ENCODE data around the gene AKT3.
"Not testable (repeated sequence)": the region's sequence is repeated elsewhere in the genome, so short reads cannot be mapped to it uniquely, and the experiment has no call there.

Gene AKT3

DNA sequence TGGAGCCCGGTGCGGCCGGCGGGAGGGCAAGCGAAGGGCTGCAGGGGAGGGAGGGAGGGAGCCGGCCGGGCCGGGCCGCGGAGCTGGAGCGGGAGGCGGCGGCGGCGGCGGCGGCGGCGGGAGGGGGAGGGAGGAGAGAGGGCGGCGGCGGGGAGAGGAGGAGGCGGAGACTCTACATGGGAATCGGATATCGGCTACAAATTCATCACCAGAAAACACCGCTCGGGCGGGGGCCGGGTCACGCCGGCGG, at the start of gene AKT3:
AKT3 (minus strand) TSS at position 42 of the 250 bp plus-strand sequence. CDS start 7,073 bp downstream, outside the sequence.
- no peak for DNase-seq

DNA sequence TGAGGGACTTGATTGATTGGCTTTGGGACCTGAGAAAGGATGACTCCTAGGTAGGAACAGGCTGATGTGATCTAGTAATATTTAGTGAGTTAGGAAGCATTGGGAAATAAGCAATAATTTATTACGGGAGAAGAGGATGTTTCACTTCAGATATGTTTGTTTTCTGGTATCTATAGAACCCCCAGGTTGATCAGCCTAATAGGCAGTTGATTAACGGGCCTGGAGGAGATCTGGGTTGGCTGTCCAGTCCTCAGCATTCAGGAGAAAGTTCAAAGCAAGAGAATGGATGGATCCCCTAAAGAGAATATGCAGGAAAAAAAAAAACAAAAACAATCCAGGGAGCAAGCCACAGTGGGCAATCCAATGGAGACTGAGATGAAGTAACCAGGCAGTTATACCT, 48.2 kb upstream of the AKT3 start:
- no peak for DNase-seq

DNA sequence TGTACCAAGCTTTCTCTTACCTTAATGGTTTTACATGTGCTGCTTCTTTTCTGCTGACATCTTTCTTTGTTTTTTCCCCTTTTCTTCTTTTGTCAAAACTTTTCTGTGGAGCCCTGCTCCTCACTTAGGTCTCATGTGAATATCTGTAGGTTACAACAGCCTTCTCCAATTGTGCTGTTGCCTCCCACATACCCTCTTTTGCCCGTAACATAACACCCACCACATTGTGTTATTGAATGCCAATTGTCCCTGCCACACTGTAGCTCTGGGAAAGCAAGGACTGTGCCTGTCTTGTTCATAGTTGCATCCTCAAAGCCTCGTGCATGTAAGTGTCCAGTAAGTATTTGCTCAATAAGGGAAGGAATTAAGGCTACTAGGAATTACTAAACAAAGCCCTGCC, 46.3 kb upstream of the AKT3 start:
- DNase-seq, result no peak

DNA sequence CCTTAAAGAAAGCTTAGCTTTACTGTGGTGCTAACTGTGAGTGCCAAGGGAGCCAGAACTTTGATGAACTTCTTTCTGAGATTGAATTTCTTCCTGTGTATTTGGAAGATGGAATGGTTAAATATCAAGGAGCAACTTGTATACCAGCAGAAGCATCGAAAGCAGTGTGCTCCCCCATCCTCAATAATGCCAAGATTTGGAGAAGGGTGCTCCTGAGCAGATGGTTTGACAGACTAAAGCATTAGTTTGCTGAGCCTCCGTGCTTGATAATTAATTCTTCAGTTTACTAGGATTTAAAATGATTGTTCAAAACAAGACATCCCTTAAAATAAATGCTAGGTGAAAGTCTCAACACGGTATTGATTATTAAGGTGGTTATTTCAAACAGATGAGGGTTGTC, 42.4 kb upstream of the AKT3 start:
- no peak for DNase-seq

DNA sequence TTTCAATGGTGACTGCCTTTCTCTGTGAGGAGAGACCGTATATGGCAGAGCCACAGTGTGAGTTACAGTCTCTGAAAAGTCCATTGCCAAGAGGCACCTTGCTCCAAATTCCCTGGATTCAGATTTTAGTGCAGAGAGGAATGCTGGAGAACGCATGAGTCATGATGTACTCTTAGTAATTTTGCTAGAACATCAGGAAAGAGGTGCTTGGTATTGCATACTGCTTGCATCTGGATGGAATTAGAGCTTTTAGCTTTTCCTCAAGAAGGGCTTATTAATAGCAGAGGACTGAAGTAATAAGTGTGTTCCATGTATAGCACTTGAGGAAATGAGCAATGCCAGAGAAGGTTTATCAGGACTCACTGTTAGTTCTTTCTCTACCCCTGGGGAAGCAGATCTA, 40.5 kb upstream of the AKT3 start:
- DNase-seq, result no peak

DNA sequence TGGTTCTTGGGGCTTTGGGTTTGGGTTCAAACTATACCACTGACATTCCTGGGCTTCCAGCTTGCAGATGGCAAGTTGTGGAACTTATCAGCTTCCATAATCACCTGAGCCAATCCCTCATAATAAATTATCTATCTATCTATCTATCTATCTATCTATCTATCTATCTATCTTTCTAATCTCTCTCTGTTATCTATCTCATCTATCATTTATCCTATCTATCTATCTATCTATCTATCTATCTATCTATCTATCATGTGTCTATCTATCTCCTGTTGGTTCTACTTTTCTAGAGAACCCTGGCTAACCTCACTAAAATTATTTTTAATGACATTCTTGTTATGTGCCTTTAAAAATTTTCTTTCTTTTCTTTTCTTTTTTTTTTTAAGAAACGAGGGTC, 35.8 kb upstream of the AKT3 start:
- no peak for DNase-seq

DNA sequence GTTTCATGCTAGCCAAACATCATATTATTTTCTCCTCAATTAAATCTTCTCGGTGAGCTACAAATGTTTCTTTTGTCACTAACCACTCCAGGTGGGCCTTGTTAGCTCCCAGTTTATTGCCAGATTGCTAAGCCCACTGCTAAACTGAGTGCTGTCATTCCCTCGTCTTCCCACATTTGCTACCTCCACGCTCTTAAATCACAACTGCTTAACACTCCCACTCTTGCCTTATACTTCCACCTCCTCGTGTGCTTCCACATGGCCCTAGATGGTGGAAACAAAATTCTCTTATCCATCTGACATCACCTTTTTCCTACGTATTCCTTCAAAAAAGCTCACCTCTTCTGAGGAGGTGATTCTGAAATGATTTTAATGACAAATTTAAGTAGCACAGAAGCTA, 34.6 kb upstream of the AKT3 start:
- no peak for DNase-seq

DNA sequence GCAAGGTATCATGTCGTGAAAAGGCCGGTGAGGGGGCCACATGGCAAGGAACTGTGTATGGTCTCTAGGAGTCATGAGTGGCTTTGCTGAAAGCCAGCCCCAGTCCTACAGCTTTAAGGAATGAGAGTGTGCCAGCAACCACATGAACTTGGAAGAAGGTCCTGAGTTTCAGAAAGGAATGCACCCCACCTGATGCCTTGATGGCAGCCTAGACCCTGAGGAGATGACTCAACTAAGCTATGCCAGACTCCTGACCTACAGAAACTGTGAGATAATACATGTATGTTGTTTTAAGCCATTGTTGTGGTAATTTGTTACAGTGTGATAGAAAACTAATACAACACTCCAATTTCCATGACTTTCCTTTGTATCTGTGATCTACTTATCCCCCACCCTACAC, 33.5 kb upstream of the AKT3 start:
- DNase-seq, result no peak

DNA sequence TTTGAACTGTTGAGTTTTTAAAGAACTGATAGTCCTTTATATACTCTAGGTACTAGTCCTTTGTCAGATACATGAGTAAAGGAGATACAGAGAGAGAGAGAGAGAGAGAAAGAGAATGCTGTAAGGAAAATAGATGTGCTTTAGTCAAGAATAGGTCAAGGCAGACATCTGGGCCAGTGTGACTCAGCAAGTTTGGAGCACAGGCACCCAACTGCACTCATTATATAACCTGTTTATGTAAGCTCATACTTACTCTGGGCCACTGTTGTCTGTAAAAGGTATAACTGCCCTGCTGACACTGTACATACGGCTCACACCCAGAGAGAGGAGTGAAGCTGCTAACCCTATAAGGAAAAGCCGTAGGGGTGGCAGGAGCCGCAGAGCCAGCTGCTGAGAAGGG, 32.2 kb upstream of the AKT3 start:
- no peak for DNase-seq

DNA sequence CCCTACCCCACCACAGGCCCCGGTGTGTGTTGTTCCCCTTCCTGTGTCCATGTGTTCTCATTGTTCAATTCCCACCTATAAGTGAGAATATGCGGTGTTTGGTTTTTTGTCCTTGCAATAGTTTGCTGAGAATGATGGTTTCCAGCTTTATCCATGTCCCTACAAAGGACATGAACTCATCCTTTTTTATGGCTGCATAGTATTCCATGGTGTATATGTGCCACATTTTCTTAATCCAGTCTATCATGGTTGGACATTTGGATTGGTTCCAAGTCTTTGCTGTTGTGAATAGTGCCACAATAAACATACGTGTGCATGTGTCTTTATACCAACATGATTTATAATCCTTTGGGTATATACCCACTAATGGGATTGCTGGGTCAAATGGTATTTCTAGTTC, 27.0 kb upstream of the AKT3 start:
- DNase-seq, result not testable (repeated sequence)

DNA sequence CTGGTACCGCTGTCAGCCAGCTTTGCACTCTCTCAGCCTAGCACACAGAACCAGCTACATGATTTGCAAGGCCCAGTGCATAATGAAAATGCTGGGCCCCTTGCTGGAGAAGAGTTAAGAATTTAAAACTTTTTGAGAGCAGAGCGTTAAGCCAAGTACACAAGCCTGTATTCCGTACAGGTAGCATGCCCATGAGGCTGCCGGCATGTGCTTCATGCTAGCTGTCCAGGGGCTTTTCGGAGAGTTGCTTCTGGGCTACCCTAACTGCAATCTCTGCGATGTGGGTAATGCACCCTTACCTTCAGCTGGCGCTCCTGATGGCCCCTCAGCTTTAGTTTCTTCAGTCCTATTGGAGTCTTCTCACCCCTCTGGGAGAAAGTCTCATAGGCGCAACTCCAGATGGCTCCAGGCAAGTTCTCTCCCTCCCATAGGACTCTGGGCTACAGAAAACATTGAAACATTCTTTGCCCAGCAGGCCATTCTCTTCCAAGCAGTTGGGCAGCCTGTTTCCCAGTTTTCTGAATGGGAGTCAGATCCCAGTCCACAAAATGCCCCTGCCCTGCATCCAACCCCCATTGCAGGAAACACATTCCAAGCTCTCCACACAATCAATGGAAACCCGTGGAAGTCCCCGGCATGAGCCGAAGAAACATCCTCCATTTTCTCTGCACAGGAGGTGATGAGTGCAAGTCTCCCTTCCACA, 5.7 kb upstream of the AKT3 start:
- no peak for DNase-seq

DNA sequence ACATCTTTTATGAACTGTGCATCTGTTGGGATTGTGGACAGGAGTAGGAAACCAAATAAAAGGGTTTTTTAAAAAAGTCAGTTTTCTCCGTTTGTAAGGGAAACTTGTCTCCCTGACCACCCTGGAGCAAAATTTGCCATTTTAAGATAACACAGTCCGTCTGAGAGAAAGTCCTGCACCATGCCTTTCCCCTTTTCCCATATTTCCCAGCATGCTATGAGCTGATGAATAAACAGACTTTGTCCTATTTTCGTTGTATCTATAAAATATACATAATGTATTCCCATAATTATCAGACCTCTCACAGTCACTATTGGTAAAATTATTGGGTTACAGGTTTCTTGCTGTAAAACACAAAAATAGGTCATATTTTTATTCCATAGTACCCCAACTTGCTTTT, 1.7 kb upstream of the AKT3 start:
- DNase-seq, result no peak

DNA sequence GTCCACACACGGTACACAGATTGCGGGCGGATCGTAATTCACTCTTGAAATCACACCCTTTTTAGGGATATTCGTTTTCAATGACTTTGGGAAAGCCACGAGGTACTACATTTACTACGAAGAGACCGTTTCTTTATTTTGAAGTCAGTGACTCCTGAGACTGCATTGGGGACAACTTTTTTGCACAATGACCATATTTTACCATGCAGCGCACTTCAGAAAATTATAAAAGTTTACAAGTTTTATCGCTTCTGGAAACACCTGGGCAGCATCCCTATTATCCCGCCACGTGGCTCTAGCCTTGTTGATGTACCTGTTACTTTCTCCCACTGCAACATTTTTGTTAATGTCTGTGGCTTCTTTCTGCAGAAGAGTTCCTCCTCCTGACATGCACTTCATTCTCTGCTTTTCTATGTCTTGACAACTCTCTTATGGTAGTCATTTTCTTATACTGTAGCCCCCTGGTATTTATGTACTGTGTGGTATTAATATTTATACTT, 1.3 kb upstream of the AKT3 start:
- no peak for DNase-seq

DNA sequence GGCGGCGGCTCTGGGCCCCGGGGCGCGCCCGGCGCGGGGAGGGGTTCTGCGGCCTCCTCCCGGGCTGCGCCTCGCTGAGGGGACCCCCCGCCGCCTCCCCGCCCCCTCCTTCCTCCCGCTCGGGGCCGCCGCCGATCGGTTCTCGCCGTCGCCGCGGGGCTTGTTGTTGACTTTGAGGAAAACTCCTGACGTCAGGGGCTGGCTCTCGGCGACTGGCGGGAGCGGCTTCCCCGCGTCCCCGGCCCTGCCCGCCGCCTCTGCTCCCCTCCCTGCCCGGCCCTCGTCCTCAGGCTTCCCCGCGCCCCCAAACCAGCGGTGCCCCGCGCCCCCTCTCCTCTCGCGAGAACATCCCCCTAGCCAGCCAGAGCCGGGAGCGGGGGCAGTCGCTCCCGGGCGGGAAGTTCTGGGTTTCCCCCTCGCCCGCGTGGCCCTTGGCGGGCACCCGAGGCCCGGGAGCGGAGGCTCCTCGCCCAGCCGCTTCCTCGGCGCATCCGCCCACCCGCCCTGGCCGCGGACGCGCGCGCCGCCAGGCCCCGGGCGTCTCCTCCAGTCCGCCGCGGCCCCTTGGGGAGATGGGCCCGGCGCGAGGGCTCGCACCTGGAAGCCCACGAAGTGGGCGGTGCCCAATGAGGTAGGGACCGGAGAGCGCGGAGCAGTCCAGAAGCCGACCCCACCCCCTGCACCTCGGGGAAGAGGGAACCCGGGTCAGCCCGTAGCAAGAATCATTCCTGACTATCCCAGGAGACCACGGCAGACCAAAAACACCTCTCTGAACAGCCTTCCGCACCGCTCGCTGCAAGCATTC, 611 bp upstream of the AKT3 start:
- peak; percentile 88 for DNase-seq

DNA sequence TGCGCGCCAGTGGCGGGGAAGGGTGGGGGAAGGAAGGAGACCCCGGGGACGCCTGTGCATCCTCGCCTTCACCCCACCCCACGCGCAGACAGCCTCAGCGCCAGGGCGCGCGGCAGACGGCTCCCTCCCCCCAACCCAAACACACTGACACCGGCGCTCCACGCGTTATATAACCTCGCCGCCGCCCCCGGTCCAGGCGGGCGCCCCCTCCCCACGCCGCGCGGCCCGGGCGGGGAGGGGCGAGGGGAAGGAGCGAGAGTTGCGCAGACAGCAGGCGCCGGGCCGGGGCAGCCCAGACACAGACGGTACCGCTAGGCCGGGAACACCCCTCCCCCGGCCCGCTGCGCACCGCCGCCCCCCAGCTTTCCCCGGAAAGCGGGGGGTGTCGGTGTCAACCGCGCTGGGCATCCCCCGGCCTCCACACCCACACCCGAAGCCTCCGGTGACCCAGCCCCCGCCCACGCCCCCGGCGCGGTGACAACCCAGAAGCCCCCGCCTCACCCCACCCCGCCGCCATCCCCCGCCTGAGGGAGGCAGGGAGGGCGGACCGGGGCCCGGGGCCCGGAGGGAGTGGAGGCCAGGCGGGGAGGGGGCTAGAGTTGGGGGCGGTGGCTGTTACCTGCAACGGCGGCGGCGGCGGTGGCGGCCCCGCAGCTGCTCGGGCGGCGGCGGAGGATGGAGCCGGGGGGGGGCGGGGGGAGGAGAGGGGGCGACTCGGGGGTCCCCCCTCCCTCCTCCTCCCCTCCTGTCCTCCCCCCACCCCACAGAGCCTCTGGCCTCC, 432 bp downstream of the AKT3 start:
- DNase-seq, result peak; percentile 85

DNA sequence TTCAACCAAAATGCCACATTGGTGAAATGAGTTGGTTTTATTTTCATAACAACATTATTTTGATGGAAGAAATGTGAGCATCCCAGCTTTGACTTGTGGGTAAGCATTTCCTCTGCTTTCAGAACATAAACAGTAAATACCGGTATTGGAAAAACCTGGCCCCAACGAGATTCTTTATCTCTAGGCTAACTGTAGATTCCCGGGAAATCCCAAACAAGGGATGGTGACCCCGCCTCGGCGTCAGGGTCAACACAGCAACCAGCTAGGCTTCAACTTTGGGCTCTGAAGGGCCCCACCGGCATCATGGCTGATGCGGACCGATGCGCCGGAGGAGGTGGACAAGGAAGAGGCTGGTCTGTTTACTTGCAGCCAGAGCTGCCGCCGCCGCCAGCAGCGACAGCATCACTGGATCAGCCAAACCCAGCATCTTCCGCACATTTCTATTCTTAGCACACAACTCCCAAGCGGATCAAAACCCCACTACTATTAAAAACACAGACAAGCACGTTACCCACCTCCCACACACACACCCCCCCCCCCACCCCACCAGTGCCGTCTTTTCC, 1.1 kb downstream of the AKT3 start:
- DNase-seq, result no peak

DNA sequence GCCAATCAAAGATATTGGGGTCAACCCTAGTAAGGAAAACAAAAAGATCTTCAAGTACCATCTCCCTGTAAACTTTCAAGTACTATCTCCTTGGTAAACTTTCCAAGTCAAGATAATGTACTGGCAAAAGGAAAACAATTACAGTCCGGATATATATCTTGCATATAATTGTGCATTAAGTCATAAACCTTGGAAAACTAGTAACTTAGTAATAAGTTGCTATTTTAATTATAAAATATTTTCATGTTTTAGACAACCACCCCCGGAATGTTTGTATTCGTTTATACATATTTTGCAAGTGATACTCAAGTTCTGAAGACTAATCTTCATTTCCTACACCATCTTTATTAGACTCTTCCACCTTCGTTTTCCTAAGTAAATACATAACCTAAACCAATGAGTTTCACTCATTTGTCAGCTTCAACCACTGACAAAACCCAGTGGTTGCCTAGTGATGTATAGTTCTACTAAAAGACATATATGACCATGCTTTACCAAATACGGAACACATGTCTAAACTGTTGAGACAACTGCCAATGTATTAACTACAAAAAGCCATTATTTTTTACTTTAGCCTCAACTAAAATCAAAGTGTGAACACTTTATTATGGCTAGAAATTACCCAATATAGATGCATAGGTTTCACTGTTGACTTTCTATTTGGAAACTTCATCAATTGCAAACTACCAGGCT, 1.7 kb downstream of the AKT3 start:
- no peak for DNase-seq

DNA sequence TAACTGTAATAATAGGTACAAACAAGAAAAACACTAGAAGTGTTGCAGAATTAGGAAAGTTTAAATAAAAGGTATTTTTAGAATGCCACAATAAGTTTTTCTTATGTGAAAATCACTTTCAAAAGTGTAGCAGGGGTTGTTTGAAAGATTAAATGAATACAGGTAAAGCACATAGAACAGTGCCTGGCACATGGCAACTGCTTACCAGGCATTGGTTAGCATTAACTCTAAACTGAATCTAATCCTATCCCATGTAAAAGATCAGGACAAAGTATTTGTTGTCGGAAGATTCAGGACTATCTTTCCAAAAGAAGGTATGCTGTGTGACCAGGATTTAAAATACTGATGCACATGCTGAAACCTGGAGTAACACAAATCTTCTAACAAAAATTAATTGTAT, 3.3 kb downstream of the AKT3 start:
- no peak for DNase-seq

DNA sequence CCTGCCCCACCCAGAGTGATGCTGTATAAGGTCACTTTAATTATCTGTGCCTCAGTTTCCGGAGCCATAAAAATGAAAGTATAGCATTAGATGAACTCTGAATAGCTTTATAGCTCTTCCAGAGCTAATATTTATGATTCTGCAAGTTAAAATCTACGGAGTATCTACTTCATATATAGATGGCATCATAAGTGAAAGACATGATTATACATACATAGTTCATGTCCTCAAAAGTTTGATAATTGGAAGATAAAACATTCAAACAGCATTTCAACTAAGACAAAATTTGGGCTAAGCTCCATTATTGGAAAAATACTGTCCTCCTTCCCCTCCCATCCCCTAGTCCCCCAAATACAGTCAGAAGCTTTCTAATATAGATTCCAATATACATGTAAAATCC, 4.2 kb downstream of the AKT3 start:
- DNase-seq, result no peak

DNA sequence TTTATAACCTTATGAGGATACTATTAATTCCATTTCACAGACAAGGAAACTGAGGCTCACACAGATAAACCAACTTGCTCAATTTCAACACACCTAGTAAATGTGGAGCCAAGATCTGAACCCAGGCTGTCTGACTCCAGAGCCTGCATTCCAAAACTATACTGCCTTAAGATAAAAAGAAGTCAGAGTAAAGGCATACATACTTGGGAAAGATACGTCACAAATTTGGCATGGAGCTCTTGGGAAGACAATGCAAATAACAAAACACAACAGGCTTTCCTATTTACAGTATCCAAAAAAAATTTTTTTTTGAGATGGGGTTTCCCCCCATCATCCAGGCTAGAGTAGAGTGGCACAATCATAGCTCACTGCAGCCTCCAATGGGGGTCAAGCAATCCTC, 5.9 kb downstream of the AKT3 start:
- no peak for DNase-seq

DNA sequence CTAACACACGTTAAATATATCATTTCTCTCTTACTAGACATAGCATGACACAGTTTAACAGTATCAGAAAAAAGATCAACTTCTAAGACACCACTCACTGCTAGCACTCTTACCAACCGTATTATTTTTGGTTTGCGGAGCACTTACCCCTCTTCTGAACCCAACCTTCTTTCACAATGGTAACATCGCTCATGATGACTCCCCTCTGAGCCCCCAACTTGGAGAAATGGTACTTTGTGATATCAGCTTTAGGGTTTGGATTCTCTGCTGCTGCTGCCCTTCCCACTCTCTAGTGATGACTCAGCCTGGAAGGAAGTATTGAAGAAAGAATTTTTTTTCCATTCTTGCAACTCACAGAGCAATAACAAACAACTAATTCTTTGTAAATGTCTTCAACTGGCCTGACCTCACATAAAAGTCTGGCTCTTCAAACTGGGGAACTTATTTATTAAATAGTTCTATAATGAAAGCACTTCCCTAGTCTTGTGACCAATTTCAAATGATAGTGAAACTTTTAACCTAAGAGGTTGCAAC, 7.0 kb downstream of the AKT3 start:
- no peak for DNase-seq

DNA sequence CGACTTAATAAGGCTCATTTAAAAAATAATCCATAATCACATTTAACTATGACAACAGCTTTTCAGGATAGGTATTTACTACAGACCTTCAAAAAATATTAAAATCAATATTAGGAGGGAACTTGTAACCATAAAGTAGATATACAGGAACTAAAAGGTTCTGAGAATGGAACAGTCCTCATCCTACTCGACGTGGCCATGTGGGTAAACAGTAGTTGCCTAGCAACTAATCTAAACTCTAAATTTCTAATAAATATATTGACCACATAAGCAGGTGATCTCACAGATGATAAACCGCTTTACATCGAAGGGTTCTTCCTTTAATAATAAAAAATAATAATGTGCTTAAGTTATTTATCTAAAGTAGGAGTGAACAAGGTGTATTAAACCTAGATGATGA, 7.9 kb downstream of the AKT3 start:
- DNase-seq, result no peak

DNA sequence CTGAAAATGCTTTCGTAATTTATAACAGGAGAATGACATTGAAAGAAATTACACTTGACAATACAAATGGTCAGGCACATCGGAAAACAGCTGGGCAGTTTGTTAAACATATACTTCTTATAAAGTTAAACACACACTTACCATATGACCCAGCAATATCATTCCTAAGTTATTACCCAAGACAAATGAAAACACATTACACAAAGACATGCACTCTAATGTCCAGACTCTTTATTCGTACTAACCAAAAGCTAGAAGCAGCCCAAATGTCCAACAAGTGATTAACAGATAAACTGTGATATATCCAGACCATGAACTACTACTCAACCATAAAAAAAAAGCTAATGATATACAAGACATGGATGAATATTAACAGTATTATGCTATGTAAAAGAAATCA, 8.5 kb downstream of the AKT3 start:
- no peak for DNase-seq

Data from CD4-positive, alpha-beta T cell treated with Interleukin-15 for 1 hour (primary cell).